Keratinocyte (primary cell): ENCODE data around the gene PAK2. TPM values are rescaled to one million over a fixed set of nuclear protein-coding genes. Genes with fewer than 3 reads are reported as not detected.

Experiments
- DNase-seq: peaks from one replicate; pipeline ENCODE4 v3.0.0-alpha.2; 2011; ENCODE audit warnings: low read depth, missing footprints, low spot score
- FAIRE-seq: peaks from 2 replicates; lab custom pipeline; 2011; peaks lifted over from hg19 to GRCh38; lab: Jason Lieb, UNC
- H2AFZ ChIP-seq: 2 replicates; pipeline ENCODE4 v1.6.0; 2012; ENCODE audit warnings: low read length, control low read depth, inconsistent platforms; ENCODE audit not compliant: control insufficient read depth
- H3K27ac ChIP-seq: 2 replicates; pipeline ENCODE4 v1.5.1; 2011; ENCODE audit warnings: low read length; ENCODE audit not compliant: control insufficient read depth, insufficient read depth
- H3K27me3 ChIP-seq: 3 replicates; pipeline ENCODE4 v1.6.0; 2011; ENCODE audit warnings: low read length; ENCODE audit not compliant: control insufficient read depth, insufficient read depth; ENCODE audit errors: extremely low read depth
- H3K36me3 ChIP-seq, 2 experiments: 2 replicates in 1 of 2; 3 replicates in 1 of 2; pipeline ENCODE4 v1.5.1; 2011; ENCODE audit warnings: low read length in 2 of 2, mild to moderate bottlenecking in 1 of 2; ENCODE audit not compliant: control insufficient read depth in 2 of 2, insufficient read depth in 2 of 2; ENCODE audit errors: extremely low read depth in 1 of 2
- H3K4me1 ChIP-seq: 3 replicates; pipeline ENCODE4 v1.5.1; 2011; ENCODE audit warnings: low read length; ENCODE audit not compliant: control insufficient read depth, insufficient read depth; ENCODE audit errors: extremely low read depth
- H3K4me2 ChIP-seq: 3 replicates; pipeline ENCODE4 v1.6.0; 2011; ENCODE audit warnings: low read depth, low read length; ENCODE audit not compliant: control insufficient read depth, insufficient read depth; ENCODE audit errors: extremely low read depth
- H3K4me3 ChIP-seq, 3 experiments: fragments of 200-600 bp in 1 of 3; sonication (generic) in 1 of 3; 2 replicates in 2 of 3; 3 replicates in 1 of 3; pipeline ENCODE4 v1.5.1; 2011 to 2016; ENCODE audit warnings: low read length in 3 of 3, mild to moderate bottlenecking in 3 of 3, control low read depth in 2 of 3, inconsistent platforms in 1 of 3, low read depth in 1 of 3, mixed read lengths in 1 of 3, mixed run types in 1 of 3, moderate library complexity in 1 of 3; ENCODE audit not compliant: control insufficient read depth in 2 of 3, insufficient read depth in 2 of 3; ENCODE audit errors: extremely low read depth in 1 of 3
- H3K79me2 ChIP-seq: 2 replicates; pipeline ENCODE4 v1.6.0; 2012; ENCODE audit warnings: low read length; ENCODE audit not compliant: control insufficient read depth, insufficient read depth
- H3K9ac ChIP-seq: 3 replicates; pipeline ENCODE4 v1.6.0; 2011; ENCODE audit warnings: low read length; ENCODE audit not compliant: control insufficient read depth, insufficient read depth; ENCODE audit errors: extremely low read depth
- H3K9me1 ChIP-seq: 3 replicates; pipeline ENCODE4 v1.6.0; 2011; ENCODE audit warnings: low read length; ENCODE audit not compliant: control insufficient read depth, insufficient read depth; ENCODE audit errors: extremely low read depth
- H3K9me3 ChIP-seq: 2 replicates; pipeline ENCODE4 v1.5.1; 2012; ENCODE audit warnings: low read depth, low read length; ENCODE audit not compliant: control insufficient read depth
- H4K20me1 ChIP-seq: 3 replicates; pipeline ENCODE4 v1.6.0; 2011; ENCODE audit warnings: low read length; ENCODE audit not compliant: control insufficient read depth, insufficient read depth; ENCODE audit errors: extremely low read depth
- EZH2 ChIP-seq: IDR thresholded peaks from one replicate; pipeline ENCODE4 v1.6.1; 2012; ENCODE audit warnings: inconsistent platforms, mild to moderate bottlenecking, low read length, moderate library complexity
- dilution Hi-C: fragments of 300-500 bp; cut with MboI; formaldehyde crosslinking; loops from one replicate; pipeline ENCODE4 v1.7.0; 2020; ENCODE audit warnings: low sequenced_read_pairs; ENCODE audit not compliant: extremely low pct_ligation_motif_present
- polyA plus RNA-seq, 5 experiments: library from polyadenylated mRNA; depleted of rRNA in 3 of 5; stranded (reverse) in 3 of 5; stranded (forward) in 1 of 5; unstranded in 1 of 5; fragments of >200 nt; gene quantifications; 1 replicate in 1 of 5; 2 replicates in 3 of 5; 3 replicates in 1 of 5; pipeline versions ENCODE4 v1.2.1 to v1.2.3, GENCODE V29; 2011 to 2012; ENCODE audit warnings: missing spikeins in 2 of 5, low read depth in 1 of 5, low replicate concordance in 1 of 5
- TF ChIP-seq, protein P1 (sequence below), 3 experiments: IDR thresholded peaks in 1 of 3; conservative IDR thresholded peaks in 1 of 3; optimal IDR thresholded peaks in 1 of 3; 2 replicates in 2 of 3; 3 replicates in 1 of 3; pipeline versions ENCODE3 to v1.5.1; 2011; ENCODE audit warnings: low read length in 3 of 3, mild to moderate bottlenecking in 3 of 3, moderate library complexity in 2 of 3, control low read depth in 1 of 3, inconsistent platforms in 1 of 3; ENCODE audit not compliant: insufficient read depth in 2 of 3; ENCODE audit errors: extremely low read depth in 1 of 3

PAK2 gene
- polyA plus RNA-seq, 1 donor (not counting 4 experiments of a cell fraction or from before 2014, with no cell fraction given), result 52.3 TPM

GRCh38 chr3:196792771-196793170 is 53.1 kb downstream of the PAK2 start:
- Histone ChIP-seq H3K79me2 (peaks cover 53% of the 10 kb centered on the region), H3K9ac (peak overlapping the region; percentile 53), H3K9me1 (no peaks in the 10 kb centered on the region), H3K4me1 (peaks cover 20% of the 10 kb centered on the region), H2AFZ (no peak overlapping the region), H3K9me3 (no peaks in the 10 kb centered on the region), H3K36me3 (peaks cover 4 to 14% of the 10 kb centered on the region in 2 experiments), H3K4me2 (peak overlapping the region; percentile 95), H3K4me3 (peak overlapping the region in 2 of 3 experiments; percentile 14 to 54), H3K27ac (peak overlapping the region; percentile 63), H4K20me1 (no peaks in the 10 kb centered on the region), H3K27me3 (no peaks in the 10 kb centered on the region)
- DNase-seq, result no peak
- TF ChIP-seq, protein P1, sequence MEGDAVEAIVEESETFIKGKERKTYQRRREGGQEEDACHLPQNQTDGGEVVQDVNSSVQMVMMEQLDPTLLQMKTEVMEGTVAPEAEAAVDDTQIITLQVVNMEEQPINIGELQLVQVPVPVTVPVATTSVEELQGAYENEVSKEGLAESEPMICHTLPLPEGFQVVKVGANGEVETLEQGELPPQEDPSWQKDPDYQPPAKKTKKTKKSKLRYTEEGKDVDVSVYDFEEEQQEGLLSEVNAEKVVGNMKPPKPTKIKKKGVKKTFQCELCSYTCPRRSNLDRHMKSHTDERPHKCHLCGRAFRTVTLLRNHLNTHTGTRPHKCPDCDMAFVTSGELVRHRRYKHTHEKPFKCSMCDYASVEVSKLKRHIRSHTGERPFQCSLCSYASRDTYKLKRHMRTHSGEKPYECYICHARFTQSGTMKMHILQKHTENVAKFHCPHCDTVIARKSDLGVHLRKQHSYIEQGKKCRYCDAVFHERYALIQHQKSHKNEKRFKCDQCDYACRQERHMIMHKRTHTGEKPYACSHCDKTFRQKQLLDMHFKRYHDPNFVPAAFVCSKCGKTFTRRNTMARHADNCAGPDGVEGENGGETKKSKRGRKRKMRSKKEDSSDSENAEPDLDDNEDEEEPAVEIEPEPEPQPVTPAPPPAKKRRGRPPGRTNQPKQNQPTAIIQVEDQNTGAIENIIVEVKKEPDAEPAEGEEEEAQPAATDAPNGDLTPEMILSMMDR (optimal IDR thresholded peaks at IDR 0.05 in 1 of 3, IDR thresholded peaks at IDR 0.05 in 1 of 3, conservative IDR thresholded peaks at IDR 0.05 in 1 of 3; ENCODE audit: extremely low read depth in 1 of 3, insufficient read depth in 2 of 3, low read length in 3 of 3), result no peak
- TF ChIP-seq EZH2, result no peak
- no peak for FAIRE-seq
- dilution Hi-C loops, result no loop called here

DNA sequence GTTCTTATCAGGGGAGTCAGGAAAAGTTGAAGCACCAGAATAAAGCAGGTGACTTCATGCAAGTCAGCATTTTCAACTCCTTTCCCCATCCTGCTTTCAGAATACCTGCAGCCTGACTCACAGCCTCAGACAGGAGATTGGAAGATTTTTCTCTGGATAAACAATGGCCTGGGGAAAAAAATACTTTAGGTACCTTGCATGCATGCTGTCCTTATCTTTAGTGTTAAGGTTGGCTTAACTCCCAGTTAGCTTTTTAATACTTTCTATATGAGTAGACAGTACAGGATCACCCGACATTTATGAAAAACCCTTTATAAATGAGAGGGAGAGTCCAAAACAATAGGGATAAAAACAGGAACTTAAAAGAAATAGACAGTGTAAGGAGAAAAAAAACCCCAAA is 53.6 kb downstream of the PAK2 start:
- TF ChIP-seq, protein P1 (optimal IDR thresholded peaks at IDR 0.05 in 1 of 3, IDR thresholded peaks at IDR 0.05 in 1 of 3, conservative IDR thresholded peaks at IDR 0.05 in 1 of 3; ENCODE audit: extremely low read depth in 1 of 3, insufficient read depth in 2 of 3, low read length in 3 of 3), result no peak
- no peak for TF ChIP-seq EZH2
- Histone ChIP-seq H3K9me3 (no peaks in the 10 kb centered on the region), H3K4me1 (peaks cover 20% of the 10 kb centered on the region), H3K9me1 (no peaks in the 10 kb centered on the region), H3K9ac (peak overlapping the region; percentile 53), H2AFZ (no peak overlapping the region), H3K4me2 (peak overlapping the region; percentile 95), H3K79me2 (peaks cover 50% of the 10 kb centered on the region), H3K36me3 (peaks cover 4 to 14% of the 10 kb centered on the region in 2 experiments), H3K27me3 (no peaks in the 10 kb centered on the region), H3K4me3 (peak overlapping the region in 2 of 3 experiments; percentile 14 to 54), H3K27ac (peak overlapping the region; percentile 63), H4K20me1 (no peaks in the 10 kb centered on the region)
- dilution Hi-C loops, result no loop called here
- DNase-seq (peak; percentile 86), FAIRE-seq (peak; percentile 91)
